ENCODE results near the gene NME7.

Gene NME7

GRCh38 chr1:169326261-169326955, 41.2 kb downstream of the NME7 start:
- ATAC-seq = peak; percentile 53
- Mint-ChIP-seq H3K27me3 (no peaks in the 10 kb centered on the region), H3K9me3 (peaks cover 8 to 16% of the 10 kb centered on the region in 2 donors), H3K4me3 (peak overlapping the region; percentile 6 to 13), H3K27ac (peak overlapping the region in 1 of 2 donors; percentile 42), H3K4me1 (peaks cover 28% of the 10 kb centered on the region)
- no peak for DNase-seq

- no peak overlapping the region for H3K4me3 Mint-ChIP-seq
- peak overlapping the region in 1 of 2 donors; percentile 64 for H3K27ac Mint-ChIP-seq
- H3K27me3 Mint-ChIP-seq = no peaks in the 10 kb centered on the region
- ATAC-seq (no peak), DNase-seq (no peak)
- peaks cover 28% of the 10 kb centered on the region for H3K4me1 Mint-ChIP-seq
- peaks cover 7 to 8% of the 10 kb centered on the region in 2 donors for H3K9me3 Mint-ChIP-seq
These were observed 42.5 kb downstream of the NME7 start for GRCh38 chr1:169325117-169325516.

GRCh38 chr1:169322138-169322537, 45.5 kb downstream of the NME7 start:
- no peak overlapping the region for H3K27ac Mint-ChIP-seq
- no peak overlapping the region for H3K4me3 Mint-ChIP-seq
- ATAC-seq = no peak
- no peaks in the 10 kb centered on the region for H3K9me3 Mint-ChIP-seq
- H3K27me3 Mint-ChIP-seq = no peaks in the 10 kb centered on the region
- peaks cover 12% of the 10 kb centered on the region for H3K4me1 Mint-ChIP-seq
- no peak for DNase-seq

GRCh38 chr1:169321539-169321938, 46.1 kb downstream of the NME7 start:
- no peak for ATAC-seq
- Mint-ChIP-seq H3K9me3 (no peaks in the 10 kb centered on the region), H3K27me3 (no peaks in the 10 kb centered on the region), H3K4me3 (no peak overlapping the region), H3K27ac (no peak overlapping the region), H3K4me1 (peaks cover 6% of the 10 kb centered on the region)
- DNase-seq = no peak

GRCh38 chr1:169318536-169319244, 48.9 kb downstream of the NME7 start:
- Mint-ChIP-seq H3K4me3 (no peak overlapping the region), H3K9me3 (no peaks in the 10 kb centered on the region), H3K27me3 (no peaks in the 10 kb centered on the region)

GRCh38 chr1:169316556-169316955, 51.0 kb downstream of the NME7 start:
- peaks cover 16% of the 10 kb centered on the region for H3K4me1 Mint-ChIP-seq
- no peaks in the 10 kb centered on the region for H3K27me3 Mint-ChIP-seq
- H3K9me3 Mint-ChIP-seq = no peaks in the 10 kb centered on the region
- ATAC-seq (no peak), DNase-seq (no peak)
- H3K27ac Mint-ChIP-seq = peak overlapping the region in 1 of 2 donors; percentile 18
- no peak overlapping the region for H3K4me3 Mint-ChIP-seq

More at GRCh38 chr1:169318536-169319244, 48.9 kb downstream of the NME7 start:
- DNase-seq = no peak
- peaks cover 1% of the 10 kb centered on the region for H3K4me1 Mint-ChIP-seq
- no peak overlapping the region for H3K27ac Mint-ChIP-seq
- ATAC-seq = no peak

GRCh38 chr1:169312084-169312954, 55.3 kb downstream of the NME7 start:
- peak; percentile 97 for ATAC-seq
- Mint-ChIP-seq H3K27me3 (no peaks in the 10 kb centered on the region), H3K4me3 (no peak overlapping the region), H3K27ac (no peak overlapping the region), H3K9me3 (no peaks in the 10 kb centered on the region), H3K4me1 (peaks cover 24% of the 10 kb centered on the region)
- DNase-seq = peak; percentile 28 to 58

GRCh38 chr1:169309178-169310166, 58.1 kb downstream of the NME7 start:
- H3K4me1 Mint-ChIP-seq = peaks cover 24% of the 10 kb centered on the region
- peak overlapping the region; percentile 43 to 56 for H3K4me3 Mint-ChIP-seq
- DNase-seq (no peak), ATAC-seq (peak; percentile 44)
- H3K9me3 Mint-ChIP-seq = peaks cover 0 to 5% of the 10 kb centered on the region in 2 donors
- H3K27ac Mint-ChIP-seq = no peak overlapping the region
- H3K27me3 Mint-ChIP-seq = no peaks in the 10 kb centered on the region

- Mint-ChIP-seq H3K4me3 (no peak overlapping the region), H3K27me3 (no peaks in the 10 kb centered on the region), H3K9me3 (peaks cover 0 to 5% of the 10 kb centered on the region in 2 donors), H3K27ac (no peak overlapping the region), H3K4me1 (peaks cover 21% of the 10 kb centered on the region)
- DNase-seq (no peak), ATAC-seq (no peak)
These were observed 59.1 kb downstream of the NME7 start for GRCh38 chr1:169308313-169309039.

GRCh38 chr1:169307176-169307575, 60.4 kb downstream of the NME7 start:
- Mint-ChIP-seq H3K4me3 (no peak overlapping the region), H3K27me3 (no peaks in the 10 kb centered on the region), H3K27ac (no peak overlapping the region), H3K4me1 (peaks cover 13% of the 10 kb centered on the region), H3K9me3 (peaks cover 0 to 5% of the 10 kb centered on the region in 2 donors)
- DNase-seq = no peak
- ATAC-seq = no peak

- Mint-ChIP-seq H3K27me3 (no peaks in the 10 kb centered on the region), H3K27ac (no peak overlapping the region), H3K9me3 (peaks cover 0 to 5% of the 10 kb centered on the region in 2 donors), H3K4me3 (no peak overlapping the region), H3K4me1 (peaks cover 8% of the 10 kb centered on the region)
- DNase-seq (no peak), ATAC-seq (no peak)
These were observed 61.6 kb downstream of the NME7 start for GRCh38 chr1:169305948-169306347.

- no peak for ATAC-seq
- Mint-ChIP-seq H3K4me1 (peaks cover 8% of the 10 kb centered on the region), H3K27me3 (no peaks in the 10 kb centered on the region), H3K4me3 (no peak overlapping the region), H3K27ac (no peak overlapping the region), H3K9me3 (peaks cover 0 to 5% of the 10 kb centered on the region in 2 donors)
- no peak for DNase-seq
These were observed 62.2 kb downstream of the NME7 start for GRCh38 chr1:169305356-169305755.

GRCh38 chr1:169300854-169301253, 66.7 kb downstream of the NME7 start:
- Mint-ChIP-seq H3K27me3 (no peaks in the 10 kb centered on the region), H3K27ac (no peak overlapping the region), H3K9me3 (peaks cover 0 to under 1% of the 10 kb centered on the region in 2 donors), H3K4me3 (no peak overlapping the region), H3K4me1 (peaks cover 6% of the 10 kb centered on the region)
- DNase-seq (no peak), ATAC-seq (no peak)

GRCh38 chr1:169298441-169298840, 69.2 kb downstream of the NME7 start:
- DNase-seq = no peak
- peaks cover 6% of the 10 kb centered on the region for H3K4me1 Mint-ChIP-seq
- no peak overlapping the region for H3K4me3 Mint-ChIP-seq
- no peaks in the 10 kb centered on the region for H3K9me3 Mint-ChIP-seq
- ATAC-seq = no peak
- no peaks in the 10 kb centered on the region for H3K27me3 Mint-ChIP-seq
- peak overlapping the region in 1 of 2 donors; percentile 30 for H3K27ac Mint-ChIP-seq
